NCI-H2029 (cell line): ENCODE data around the gene RPTOR.
"Not testable (repeated sequence)": the region's sequence is repeated elsewhere in the genome, so short reads cannot be mapped to it uniquely, and the experiment has no call there.

Experiments
- DNase-seq: peaks from one replicate; lab custom pipeline; 2025; lab: John Stamatoyannopoulos, UW

The RPTOR gene

DNA sequence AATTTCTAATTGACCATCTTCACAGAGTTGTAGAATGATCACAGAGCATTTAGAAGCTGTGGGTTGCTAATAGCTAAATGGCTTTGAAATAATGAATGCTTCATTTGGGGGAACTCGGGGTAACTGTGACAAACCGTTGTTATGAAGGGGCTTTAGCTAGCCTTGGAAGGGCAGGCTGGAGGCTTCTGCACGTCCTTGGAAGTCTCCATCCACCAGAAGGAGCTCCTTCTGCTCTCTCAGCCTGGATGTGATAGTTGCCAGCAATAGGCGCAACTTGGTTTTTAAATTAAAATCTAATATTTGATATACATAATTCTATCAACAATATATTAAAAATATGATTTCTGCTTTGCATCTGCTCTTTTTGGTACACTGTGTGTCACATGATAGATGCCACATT lies 200.5 kb downstream of the RPTOR start:
- DNase-seq: no peak

DNA sequence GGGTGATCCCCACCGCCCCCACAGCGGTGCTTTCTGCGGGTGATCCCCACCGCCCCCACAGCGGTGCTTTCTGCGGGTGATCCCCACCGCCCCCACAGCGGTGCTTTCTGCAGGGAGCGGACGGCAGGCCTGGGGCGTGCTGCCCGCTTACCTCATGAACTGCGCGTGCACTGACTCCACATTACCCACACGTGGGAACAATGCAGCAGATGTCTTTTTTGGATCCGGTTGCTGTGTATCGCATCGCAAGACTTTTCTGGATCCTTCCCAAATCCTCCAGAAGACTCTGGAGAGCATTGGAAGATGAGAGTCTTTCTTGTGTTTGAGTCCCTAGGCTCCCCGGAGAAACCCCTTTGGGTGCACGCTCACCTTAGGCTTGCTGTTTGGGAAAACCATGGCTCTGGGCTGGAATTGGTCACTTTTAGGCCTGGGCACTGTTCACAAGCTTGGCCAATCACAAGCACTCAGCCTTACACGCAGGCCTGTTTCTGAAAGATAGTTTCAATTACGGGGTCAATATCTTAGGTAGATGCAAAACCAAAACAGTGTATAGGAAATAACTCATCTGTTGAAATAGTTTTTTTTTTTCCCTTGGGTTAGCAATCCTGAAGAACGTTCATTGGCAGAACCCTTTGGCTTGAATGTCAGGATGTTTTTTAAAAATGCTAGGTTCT lies 201.8 kb downstream of the RPTOR start:
- DNase-seq: no peak

DNA sequence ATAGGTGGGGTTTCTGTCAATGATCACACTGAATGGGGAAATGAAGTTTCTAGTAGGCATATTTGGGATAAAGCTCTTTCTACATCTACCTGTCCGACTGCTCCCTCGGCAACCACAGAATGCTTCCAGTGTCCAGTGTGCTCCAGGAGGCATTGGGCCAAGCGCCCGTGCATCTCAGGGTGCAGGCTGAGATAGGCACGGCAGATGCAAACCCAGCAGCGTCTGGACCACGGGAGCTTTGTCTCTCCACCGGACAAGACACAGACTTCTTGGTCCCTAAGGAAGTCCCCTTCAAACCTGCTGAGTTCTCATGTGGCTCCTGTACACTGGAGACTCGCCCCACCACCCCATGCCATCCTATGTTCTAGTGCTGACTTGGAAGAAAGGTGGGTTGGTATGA lies 202.8 kb downstream of the RPTOR start:
- DNase-seq: no peak

DNA sequence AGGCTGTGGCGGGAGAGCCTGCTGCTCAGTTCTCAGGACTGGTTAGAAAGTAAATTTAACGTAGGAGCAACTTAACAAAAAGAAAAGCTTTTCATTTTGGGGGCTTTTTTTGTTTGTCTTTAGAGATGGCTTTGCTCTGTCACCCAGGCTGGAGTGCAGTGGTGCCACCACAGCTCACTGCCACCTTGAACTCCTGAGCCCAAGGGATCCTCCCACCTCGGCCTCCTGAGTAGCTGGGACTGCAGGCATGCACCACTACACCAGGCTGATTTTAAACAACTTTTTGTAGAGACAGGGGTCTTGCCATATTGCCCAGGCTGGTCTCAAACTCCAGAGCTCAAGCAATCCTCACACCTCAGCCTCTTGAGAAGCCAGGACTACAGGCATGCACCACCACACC lies 205.0 kb downstream of the RPTOR start:
- DNase-seq: no peak

DNA sequence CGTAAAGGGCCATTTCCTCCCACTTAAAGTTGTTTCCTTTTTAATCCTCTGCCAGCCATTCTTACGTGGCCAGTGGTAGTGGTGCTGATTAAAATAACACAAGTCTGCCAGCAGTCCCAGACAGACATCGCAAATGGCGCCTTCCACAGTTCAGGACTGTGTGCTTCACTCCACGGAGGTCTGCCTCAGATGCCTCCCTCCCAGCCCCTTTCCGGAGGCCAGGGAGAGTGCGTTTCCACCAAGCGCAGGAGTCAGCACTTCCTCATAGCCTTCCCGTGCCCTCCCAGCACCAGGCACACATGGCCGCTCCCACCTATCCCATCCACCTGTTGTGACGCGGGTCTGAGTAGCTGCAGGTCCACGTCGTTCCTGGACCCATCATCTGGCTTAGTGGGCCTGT lies 205.6 kb downstream of the RPTOR start:
- no peak for DNase-seq

DNA sequence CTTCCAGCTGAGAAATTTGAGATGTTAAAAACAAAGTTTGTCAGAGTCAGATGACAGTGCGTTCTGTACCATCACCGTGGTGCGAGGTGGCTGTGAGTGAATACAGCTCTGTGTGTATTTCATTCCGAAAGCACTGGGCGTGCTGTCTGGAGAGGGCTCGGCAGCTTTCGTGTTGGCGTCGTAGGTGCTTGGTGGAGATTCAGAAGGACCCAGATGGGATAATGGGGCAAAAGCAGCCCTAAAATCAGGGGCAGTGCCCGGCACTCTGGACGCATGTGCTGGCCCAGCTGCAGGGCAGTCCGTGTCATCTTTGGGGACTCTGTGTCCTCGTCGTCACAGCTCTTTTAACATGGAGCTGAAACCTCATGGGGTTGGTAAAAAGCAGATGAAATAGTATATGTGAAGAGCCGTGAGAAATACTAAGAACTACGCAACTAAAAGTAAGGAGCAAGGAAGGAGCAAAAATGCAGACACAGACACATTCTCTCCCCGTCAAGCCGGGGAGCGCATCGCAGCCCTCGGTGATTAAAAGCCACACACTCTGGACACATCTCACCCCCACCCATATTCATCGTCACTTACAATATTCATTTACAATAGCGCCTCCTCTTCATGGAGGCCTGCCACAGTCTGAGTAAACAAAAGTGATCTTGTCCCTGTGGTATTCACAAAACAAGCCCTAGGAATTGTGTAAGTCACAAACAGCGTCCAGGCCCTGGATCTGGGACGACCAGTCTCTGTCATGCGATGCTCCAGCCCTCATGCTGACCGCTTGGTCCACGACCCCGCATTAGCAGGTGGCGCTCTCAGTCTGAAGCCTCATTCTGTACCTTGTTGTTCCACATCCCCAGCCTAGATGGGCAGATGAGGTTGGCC lies 206.7 kb downstream of the RPTOR start:
- DNase-seq: no peak

DNA sequence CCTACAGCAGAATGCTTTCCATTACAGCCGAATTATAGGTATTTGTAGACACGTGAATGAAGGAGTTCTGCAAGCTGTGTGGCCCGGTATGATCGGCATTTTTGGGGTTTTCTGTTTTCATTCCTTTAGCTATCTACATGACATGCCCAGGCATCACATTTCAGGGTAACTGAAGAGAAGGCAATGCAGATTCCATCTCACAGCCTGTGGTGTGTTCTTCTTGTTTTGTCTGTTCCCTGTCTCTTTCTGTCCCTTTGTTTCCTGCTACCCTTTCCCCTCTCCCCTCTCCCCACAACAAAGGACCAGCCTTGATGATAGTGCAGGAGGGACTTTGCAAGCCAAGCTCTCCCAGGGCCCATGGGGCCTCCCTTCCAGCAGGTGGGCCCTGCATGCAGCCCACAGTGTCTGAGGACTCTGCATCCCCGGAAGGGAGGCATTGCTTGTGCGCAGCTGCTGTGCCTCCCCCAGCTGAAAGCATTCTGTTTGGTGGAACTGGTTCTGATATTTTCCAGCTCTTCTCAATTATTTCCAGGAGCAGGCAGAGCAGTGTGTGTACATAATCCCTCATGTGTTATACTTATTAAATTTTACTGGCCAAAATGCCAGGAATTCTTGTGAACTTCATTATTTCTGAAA lies 207.4 kb downstream of the RPTOR start:
- DNase-seq: no peak

DNA sequence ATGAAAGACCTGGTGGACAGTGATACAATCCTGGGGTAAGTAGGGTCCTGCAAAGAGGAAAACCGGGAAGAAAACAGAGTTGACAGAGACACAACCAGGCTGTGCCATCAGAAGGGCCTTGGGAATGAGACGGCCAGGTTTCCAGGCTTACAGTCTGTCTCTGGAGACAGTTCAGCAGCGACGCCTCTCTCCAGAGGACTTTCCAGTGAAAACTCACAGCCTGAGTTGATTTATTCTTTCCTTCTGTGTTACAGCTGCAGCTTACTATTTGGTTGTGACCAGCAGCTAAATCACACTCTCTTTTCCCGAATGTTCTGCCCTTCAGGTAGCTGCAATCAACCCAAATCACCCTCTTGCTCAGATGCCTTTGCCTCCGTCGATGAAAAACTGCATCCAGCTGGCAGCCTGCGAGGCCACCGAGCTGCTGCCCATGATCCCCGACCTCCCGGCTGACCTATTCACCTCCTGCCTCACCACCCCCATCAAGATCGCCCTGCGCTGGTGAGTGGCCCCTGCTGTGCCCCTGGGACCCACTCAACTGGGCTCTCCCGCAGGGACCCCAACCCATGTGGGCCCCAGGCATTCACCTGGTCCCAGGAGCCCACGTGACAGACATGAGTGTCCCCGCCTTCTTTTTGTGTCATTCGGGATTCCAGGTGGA lies 209.2 kb downstream of the RPTOR start:
- DNase-seq: no peak

DNA sequence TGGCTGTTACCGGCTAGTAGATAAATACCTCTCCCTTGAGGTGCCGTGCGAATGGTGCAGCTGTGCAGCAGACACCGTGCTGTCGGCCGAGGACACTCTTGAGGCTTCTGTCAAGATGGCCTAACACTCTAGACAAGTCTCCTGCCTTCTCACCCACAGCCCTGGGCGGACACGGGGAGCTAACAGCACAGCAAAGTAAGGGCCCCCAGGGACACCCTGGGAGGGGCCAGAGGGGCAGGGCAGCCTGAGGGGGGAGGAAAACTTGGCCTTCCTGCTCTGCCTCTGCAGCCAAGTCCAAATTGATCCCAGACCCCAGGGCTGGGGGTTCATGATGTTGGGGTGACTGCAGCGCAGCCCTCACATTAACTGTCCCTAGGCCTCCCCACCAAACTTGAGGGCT lies 210.2 kb downstream of the RPTOR start:
- DNase-seq: no peak

DNA sequence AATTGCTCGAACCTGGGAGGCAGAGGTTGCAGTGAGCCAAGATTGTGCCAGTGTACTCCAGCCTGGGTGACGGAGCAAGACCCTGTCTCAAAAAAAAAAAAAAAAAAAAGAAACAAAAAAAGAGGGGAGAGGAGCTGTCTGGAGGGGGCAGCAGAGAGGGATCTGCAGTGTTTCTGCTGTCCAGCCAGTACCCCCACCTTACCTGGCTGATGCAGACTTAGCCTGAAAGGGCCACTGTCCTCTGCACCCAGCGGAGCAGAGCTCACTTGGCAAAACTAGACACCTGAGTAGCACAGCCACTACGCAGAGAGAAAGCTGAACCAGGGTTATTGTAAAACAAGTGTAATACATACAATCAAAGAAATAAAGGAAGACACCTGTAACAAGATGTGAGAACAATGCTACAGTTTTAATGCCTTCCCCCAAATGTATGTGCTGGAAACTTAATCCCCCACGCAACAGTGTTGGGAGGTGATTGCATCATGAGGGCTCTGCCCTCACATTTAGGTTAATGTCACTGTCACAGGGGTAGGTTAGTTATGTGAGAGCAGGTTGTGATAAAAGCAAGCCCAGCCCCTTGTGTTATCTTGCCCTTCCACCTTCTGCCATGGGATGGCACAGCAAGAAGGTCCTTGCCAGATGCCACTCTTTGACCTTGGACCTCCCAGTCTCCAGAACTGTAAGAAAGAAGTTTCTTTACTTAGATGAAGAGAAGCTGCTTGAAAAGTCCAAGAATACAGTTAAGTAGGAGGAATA lies 211.2 kb downstream of the RPTOR start:
- no peak for DNase-seq

DNA sequence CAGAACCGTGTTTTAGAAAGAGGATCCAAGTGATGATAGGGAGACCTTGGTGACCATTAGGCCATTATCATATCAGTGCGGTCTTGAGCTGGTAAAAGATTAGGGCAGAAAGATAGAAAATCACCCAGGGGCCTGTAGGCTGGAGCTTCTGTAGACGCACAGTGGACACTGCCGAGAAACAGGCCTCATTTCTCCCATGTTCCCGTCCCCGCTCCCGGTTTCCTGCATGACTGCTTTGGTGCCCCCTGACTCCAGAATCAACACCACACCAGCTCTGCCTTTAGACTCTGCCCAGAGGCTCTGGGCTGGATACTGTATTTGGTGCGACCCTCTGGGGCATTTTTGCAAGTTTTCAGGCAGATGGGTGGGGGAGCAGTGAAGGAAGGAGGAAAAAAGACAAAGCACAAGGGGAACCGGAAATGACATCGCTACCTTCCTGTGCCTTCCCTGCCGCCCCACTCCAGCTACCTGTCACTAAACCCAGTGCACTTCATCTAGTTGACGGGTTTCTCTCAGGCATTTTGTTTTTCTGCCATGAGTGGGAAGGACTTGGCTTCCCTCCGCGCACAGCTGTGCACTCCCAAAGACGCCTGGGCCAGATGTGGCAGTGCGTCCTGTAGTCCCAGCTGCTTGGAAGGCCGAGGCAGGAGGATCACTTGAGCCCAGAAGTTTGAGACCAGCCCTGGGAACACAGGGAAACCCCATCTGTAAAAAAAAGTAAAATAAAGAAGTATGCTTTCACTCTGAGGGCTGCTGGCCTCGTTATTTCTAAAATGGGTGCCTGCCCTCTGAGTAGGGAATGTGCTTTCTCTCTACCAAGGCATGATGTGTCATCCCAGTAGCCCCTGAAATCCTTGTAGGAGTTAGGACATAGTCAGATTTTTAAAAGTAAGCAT lies 214.1 kb downstream of the RPTOR start:
- peak; percentile 42 for DNase-seq

DNA sequence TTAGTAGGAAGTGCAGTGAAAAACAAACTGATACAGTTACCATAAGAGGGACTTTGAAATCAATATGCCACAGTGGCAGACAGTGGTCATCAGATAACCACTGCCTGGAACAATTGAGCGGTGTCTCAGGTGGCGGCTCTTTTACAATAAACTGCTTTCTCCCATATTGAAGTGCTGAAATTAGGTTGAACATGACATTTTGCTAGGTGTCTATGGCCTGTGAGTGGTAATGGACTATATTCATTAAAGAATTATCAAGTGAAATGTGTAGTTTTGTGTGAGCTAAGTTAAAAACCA lies 214.7 kb downstream of the RPTOR start:
- no peak for DNase-seq

DNA sequence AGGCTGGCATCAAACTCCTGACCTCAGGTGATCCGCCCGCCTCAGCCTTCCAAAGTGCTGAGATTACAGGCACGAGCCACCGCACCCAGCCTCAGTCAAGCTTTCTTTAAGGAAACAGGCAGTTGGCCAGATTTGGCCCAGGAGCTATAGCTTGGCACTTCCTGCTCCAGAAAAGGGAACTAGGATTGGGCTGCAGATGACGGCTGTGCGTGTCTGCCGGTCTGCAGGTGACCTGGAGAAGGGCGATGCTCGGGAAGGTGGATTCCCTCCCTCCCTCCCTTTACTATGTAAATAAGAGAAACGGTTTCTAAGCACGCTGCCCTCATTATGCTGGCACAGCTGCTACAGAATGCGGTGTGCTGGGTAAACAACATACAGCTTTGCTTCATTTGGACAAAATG lies 215.9 kb downstream of the RPTOR start:
- peak; percentile 97 for DNase-seq

DNA sequence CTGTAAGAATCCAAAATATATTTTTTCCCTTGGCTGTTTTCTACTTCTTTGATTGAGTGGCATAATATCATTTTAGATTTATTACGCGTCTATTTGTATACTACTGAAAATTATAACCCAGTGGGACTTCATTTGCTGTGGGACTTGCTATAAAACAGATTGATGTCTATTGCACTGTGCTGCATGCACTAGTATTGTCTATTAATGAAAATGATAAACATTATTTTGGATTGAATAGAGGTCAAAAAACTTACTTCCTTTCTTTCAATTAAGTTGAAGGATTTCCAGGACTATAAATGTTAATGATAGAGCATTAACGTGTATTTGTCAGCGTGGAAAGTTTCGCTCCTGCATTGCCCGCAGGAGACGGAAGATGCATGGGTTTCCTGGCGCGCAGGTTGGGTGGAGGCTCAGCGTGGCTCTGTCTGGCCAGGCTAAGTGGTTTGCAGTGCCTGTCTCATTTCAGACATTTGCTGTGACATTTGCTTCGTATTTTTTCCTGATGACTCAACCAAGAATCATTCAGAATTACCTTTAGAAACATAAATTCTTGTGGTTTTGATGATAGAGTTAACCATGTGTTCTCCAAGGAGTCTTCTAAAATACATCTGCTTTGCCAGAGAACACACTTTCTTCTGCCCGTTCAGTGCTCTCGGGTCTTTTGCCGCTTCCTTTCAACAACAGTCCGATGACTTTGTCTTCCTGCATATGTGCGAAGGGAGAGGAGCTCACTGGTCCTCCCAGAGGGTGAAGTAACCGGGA lies 216.7 kb downstream of the RPTOR start:
- no peak for DNase-seq

DNA sequence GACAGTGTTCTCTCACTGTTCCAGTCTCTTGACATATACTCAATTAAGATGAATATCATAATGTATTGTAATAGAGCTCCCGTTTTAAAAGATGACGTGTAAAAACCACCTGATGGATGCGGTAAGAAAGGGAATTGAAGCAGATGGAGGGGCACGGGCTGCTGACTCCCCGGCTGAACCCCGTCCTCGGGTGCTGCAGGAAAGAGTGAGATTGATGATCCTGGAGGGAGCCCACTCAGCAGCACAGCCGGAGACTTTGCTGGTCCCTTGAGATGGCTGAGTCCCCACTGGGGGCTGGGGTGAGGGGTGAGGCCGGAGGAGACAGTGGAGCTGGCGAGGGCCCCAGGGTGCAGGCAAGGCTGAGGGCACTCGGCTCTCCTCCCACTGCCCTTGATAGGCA lies 217.4 kb downstream of the RPTOR start:
- no peak for DNase-seq

DNA sequence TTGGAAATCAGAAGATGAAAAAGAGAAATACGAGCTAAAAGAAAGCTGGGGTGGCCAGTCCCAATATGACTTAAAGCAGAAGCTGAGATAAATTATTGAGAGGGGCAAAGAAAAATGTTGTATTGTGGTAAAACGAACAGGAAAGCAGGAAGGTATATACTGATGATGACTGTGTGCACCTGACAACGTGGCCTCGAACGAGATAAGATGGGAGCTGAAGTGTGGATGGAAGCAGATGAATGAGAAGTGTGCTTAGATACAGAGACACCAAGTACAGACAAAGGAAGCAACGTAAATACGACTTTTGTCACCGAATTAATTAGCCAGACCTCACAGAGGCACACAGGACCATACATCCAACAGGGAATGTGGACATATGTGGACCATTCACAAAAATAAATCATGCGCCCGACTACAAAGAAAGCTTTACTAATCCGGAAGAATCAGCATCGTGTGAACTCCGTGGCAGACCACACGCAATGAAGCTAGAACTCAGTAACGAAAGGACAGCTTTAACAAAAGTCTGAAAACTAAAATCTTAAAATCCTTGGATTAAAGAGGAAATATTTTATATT lies 218.7 kb downstream of the RPTOR start:
- DNase-seq: no peak

DNA sequence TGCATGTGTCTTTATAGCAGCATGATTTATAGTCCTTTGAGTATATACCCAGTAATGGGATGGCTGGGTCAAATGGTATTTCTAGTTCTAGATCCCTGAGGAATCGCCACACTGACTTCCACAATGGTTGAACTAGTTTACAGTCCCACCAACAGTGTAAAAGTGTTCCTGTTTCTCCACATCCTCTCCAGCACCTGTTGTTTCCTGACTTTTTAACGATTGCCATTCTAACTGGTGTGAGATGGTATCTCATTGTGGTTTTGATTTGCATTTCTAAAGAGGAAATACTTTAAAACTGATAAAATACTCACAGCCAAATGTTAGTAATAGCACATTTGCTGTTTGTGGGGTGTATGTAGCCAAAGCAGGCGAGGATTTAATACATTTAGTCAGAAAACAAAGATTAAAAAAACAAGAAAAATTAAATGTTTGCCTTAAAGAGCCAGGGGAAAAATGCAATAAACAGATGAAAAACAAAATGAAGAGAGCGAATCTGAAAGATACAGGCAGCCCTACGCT lies 220.0 kb downstream of the RPTOR start:
- not testable (repeated sequence) for DNase-seq

DNA sequence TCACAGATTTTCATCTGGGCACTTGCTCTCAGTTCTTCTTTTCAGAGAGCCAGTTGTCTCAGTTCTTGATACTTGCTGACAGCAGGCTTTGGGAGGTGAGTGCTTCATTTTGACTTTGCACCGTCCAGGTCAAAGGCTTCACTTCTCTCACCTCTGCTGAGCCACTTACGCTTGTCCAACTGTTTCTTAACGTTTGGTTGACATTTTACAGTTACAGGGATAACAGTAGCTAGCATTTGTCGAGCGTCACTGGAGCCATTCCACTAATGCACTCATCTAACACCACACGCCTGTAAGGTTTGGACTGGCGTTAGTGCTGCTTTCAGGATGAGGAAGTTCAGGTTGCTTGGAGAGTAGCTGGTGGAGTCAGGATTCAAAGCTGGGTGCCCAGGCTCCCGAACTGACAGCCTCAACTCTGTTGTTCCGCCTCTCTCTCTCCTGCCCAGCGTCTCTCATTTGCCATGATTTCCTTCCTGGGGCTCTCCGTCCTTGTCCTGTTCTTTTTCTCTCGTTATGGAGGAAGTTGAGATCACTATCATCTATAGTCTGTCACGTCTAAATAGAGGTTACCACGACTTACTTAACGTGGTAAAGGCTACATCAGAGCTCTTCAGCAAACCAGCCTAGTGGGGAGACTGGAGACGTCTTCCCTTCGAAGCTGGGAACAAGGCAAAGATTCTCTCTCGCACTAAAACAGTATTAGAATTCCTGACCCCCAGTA lies 220.8 kb downstream of the RPTOR start:
- no peak for DNase-seq

DNA sequence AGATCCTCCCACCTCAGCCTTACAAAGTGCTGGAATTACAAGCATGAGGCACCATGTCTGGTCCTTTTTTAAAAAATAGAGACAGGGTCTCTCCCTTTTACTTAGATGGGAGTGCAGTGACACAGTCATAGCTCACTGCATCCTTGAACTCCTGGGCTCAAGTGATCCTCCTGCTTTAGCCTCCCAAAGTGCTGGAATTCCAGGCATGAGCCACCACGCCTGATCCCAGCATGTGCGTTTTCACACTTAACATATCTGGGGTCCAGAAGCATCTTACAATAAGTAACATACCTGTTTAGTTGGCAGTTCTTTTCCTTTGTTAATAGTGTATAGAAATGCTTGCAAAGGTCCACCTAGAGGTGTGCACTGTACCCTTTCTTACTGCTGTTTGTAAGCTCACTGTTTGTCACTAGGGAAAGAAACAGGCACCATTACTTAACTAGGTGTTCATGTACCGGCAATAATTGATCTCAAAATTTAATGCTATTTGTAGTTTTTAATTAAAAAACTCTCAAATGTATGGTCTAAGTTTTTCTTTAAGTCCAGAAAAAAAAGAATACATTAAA lies 221.7 kb downstream of the RPTOR start:
- DNase-seq: no peak
